Measurements from ENCODE around the gene STXBP1.
"Not testable (repeated sequence)": the region's sequence is repeated elsewhere in the genome, so short reads cannot be mapped to it uniquely, and the experiment has no call there.

DNA sequence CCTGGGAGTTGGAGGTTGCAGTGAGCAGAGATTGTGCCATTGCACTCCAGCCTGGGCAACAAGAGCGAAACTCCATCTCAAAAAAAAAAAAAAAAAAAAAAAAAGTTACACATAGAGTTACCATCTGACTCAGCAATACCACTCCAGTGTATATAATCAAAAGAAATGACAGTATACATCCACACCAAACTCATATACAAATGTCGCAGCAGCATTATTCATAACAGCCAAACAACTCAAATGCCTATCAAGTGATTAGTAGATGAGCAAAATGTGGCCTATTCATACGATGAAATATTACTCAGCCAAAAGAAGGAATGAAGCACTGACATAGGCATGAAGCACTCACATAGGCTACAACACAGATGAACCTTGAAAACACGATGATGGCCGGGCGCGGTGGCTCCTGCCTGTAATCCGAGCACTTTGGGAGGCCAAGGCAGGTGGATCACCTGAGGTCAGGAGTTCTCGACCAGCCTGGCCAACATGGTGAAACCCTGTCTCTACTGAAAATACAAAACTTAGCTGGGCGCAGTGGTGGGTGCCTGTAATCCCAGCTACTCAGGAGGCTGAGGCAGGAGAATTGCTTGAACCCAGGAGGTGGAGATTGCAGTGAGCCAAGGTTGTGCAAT lies 9.4 kb downstream of the STXBP1 start:
- TF ChIP-seq CTCF (IDR thresholded peaks at IDR 0.05; ENCODE audit: insufficient read depth, low read length, poor library complexity, severe bottlenecking); EZH2phosphoT487 (conservative IDR thresholded peaks at IDR 0.05; ENCODE audit: low read length): not testable (repeated sequence)
